GM23248 (cell line): ENCODE results near the gene VTI1A.

Experiments
- EZH2 ChIP-seq: fragments of 200-600 bp; sonication (generic); IDR thresholded peaks from 2 replicates; pipeline ENCODE4 v1.6.1; 2018; ENCODE audit warnings: antibody characterized with exemption, mild to moderate bottlenecking; ENCODE audit not compliant: insufficient read depth, poor library complexity, severe bottlenecking
- EZH2phosphoT487 ChIP-seq: fragments of 200-600 bp; sonication (generic); IDR thresholded peaks from 2 replicates; pipeline ENCODE4 v1.6.1; 2018; ENCODE audit warnings: antibody characterized with exemption, moderate library complexity, mild to moderate bottlenecking, low read depth; ENCODE audit not compliant: insufficient read depth

GRCh38 chr10:112677689-112678088, 230.7 kb downstream of the VTI1A start:
- TF ChIP-seq EZH2phosphoT487 (no peak), EZH2 (no peak)
